Midbrain (tissue), 1 donor: ENCODE results near the gene MAPK10.
"Not testable (repeated sequence)": the region's sequence is repeated elsewhere in the genome, so short reads cannot be mapped to it uniquely, and the experiment has no call there.

ENCODE experiments used
- DNase-seq: peaks from one replicate; lab custom pipeline; 2025; lab: John Stamatoyannopoulos, UW

The MAPK10 gene

GRCh38 chr4:86106475-86106874 lies 253.4 kb downstream of the MAPK10 start:
- DNase-seq: no peak

DNA sequence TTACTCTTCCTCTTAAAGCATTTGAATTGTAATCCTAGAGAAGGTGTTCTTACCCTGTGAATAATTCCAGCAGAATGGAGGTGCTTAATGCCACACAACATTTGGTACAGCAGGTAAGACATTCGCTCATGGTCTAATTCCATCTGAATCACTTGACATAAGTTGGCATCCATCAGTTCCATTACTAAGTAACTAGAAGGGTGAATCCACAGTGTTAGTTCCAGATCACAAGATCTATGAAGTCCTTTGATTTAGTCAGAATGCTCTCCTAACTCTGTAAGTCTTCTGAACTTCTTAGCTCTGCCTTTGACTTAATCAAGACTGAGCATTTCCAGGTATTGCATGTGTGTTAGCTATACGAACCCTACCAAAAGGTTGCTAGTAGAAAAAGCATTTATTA lies 258.0 kb downstream of the MAPK10 start:
- no peak for DNase-seq

GRCh38 chr4:86101410-86101809 lies 258.4 kb downstream of the MAPK10 start:
- DNase-seq: no peak

- no peak for DNase-seq
Observed at GRCh38 chr4:86100539-86101215, 259.2 kb downstream of the MAPK10 start.

DNA sequence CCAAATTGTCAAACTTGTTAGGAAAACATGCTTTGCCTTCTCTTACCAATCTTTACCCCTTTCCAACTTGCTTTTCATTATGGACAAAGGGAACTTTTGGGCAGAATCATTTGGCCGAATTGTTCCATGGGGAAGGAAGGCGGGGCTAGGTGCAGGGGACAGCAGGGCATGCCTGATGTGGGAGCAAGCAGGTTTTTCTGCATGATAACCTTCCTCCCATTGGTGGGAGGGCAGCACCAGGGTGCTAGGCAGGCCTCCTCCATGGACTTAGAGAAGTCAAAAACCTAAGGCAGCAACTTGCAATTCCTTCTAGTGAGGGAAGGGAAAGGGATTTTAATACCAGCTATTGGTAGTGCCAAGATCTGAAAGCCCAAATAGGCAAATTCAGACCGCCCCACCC lies 260.5 kb downstream of the MAPK10 start:
- DNase-seq: no peak

GRCh38 chr4:86098691-86099090 lies 261.2 kb downstream of the MAPK10 start:
- no peak for DNase-seq

DNA sequence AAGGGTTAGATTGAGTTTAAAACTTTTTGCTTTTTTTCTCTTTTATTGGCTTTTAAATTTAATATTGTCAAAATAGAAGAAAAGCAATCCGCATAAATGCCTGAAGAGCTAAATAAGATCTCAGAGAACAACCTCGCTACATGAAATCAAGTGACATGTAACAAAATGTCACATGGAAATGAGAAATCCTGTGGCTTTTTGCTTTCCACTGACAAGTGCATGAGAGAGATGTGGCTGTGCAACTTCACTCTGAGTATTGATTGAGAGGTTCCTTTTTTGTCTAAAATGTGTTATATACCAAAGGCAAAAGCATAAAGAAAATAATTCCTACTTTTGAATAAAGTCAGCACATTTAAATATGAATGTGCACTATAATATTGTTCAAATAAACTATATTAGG lies 263.5 kb downstream of the MAPK10 start:
- no peak for DNase-seq

GRCh38 chr4:86092684-86093083 lies 267.2 kb downstream of the MAPK10 start:
- no peak for DNase-seq

DNA sequence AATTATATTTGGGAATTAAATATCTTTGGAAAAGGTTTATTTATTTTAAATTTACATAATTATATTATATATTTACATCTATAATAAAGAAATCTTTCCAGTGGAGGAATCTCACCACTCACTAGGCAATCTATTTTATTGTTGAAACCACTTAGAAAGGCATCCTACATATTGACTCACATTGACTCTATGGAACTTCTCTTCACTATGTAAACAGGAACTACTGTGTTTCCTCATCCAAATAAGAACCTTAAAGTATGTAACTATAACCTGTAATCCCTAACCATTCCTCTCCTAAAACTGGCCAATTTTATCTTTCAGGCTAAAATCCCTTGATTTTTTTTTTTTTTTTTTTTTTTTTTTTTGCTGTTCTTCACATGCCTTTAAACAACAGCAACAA lies 268.7 kb downstream of the MAPK10 start:
- DNase-seq: no peak

- no peak for DNase-seq
Observed at GRCh38 chr4:86089781-86090323, 270.0 kb downstream of the MAPK10 start.

- no peak for DNase-seq
Observed at GRCh38 chr4:86089053-86089452, 270.8 kb downstream of the MAPK10 start.

DNA sequence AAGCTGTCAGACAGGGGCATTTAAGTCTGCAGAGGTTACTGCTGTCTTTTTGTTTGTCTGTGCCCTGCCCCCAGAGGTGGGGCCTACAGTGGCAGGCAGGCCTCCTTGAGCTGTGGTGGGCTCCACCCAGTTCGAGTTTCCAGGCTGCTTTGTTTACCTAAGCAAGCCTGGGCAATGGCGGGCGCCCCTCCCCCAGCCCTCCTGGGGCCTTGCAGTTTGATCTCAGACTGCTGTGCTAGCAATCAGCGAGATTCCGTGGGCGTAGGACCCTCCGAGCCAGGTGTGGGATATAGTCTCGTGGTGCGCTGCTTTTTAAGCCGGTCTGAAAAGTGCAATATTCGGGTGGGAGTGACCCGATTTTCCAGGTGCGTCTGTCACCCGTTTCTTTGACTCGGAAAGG lies 284.1 kb downstream of the MAPK10 start:
- not testable (repeated sequence) for DNase-seq

DNA sequence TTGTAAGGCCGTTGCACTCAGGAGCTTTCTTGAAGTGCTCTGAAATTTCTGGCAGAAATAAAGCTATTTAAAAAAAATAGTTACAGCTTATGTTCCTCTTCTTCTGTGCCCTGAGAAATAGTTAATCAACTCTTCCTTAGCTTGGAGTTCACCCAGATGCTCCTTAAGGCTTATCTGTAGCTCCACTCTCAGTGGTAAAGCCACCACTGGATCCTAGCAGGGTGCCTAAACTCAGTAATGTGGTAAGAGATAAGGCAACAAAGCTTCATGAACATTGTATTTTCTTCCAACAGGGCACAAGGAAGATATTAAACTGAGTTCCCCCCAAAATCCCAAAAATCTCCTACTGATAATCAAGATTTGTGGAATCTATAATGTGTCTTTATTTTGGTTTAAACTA lies 299.5 kb downstream of the MAPK10 start:
- DNase-seq: no peak

DNA sequence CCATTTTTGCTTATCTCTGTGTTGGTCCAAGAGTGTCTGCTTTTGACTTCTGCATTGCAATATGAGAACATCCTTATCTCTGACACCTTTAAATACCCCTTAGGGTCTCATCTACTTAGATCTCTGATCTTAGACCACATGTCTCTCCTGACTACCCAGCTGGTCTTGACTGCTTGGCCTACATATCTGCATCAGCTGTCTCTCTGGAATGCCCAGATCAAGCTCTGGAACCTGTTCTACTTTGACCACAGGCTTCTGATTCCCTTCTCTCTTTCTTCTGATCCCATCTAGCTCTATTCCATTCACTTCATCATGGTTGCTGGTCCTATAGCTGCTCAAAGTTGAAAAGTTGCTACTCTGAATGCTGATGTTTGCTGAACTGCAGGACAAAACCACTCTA lies 301.2 kb downstream of the MAPK10 start:
- no peak for DNase-seq

DNA sequence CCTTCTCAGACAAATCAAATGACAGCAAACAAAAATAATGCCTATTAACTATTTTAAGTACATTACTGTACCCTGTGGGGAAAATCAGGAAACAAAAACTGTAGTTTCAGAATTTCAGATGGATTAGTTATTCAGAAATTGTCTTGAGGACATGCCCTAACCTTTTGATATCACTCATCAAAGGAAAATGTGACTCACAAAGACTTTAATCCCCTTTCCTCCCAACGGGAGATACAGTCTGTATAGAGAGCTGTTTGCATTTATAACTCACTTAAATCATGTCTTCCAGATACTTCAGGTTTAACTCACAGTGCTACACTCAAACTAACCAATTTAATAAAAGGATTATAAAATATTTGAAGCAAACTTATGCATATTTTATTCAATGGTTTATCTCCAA lies 304.0 kb downstream of the MAPK10 start:
- DNase-seq: no peak

GRCh38 chr4:86054286-86055032 lies 305.4 kb downstream of the MAPK10 start:
- no peak for DNase-seq

DNA sequence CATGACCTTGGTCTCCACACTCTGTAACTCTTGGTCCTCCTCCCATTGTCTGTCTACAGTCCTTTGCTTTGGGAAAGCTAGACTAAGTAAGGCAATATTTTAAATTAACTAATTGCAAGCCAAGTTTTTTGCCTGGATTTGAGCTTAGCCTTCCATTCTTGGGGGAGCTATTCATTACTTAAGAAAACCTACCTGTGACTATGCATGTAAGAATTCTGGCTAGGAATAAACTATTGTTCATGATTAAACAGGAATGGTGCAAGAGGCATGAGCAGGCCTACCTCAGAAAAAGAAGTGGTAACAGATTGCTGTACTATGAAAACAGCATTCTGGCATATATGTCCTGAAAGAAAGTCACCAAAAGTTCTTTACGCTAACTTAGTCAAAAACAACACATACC lies 309.4 kb downstream of the MAPK10 start:
- no peak for DNase-seq

- no peak for DNase-seq
Observed at GRCh38 chr4:86048426-86048825, 311.4 kb downstream of the MAPK10 start.

GRCh38 chr4:86044593-86044985 lies 315.3 kb downstream of the MAPK10 start:
- DNase-seq: no peak

DNA sequence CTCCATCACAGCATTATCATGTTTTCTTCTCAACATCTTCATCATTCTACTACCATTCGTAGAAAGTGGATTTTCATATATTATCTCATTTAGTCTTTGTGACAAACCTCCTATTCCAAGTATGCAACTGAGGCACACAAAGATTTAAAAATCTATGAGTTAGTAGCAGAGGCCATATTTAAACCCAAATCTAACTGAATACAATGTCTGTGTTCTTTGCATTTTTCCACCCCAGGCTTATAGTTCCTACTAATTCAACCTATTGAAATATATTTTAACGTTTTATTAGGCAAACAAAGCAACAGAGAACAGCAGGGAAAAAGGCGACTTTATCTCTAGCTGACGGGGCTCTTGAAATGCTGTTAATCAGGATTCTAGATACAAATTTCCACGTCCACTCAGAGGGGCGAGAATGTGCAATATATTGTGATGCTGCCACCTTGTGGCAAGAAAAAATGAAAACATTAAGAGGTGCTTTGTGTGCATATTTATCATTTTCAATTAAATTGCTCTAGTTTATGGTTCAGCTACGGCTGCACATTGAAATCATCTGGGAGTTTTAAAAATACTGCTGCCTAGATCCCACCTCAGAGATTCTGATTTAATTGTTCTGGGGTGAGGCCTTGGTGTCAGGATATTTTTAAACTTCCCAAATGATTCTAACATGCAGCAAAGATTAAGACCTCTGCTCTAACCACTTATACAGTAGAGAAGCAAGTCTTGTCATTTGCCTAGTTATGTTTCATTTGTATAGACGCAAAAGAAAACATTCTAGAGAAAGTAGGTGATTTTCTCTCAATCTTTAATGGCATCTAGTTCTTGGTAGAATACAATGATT lies 315.9 kb downstream of the MAPK10 start:
- DNase-seq: peak; percentile 71

- DNase-seq: no peak
Observed at GRCh38 chr4:86038037-86038436, 321.8 kb downstream of the MAPK10 start.

DNA sequence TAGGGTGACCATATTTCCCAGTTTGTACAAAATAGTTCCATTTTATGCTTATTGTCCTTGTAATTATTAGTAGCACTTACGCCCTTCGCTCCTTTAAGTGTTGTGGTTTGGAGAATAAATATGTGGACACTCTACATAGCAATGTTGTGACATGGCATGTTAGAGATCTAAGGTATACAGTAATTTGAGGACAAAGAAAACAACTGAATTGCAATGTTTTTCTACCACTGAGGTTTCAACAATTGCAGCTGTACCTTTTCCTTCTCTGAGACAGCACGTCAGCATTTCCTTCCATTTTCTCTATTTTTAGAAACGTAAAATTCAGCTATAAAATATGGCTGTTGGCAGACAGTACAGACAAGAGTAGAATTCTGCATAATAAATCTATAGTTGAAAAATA lies 323.1 kb downstream of the MAPK10 start:
- no peak for DNase-seq

DNA sequence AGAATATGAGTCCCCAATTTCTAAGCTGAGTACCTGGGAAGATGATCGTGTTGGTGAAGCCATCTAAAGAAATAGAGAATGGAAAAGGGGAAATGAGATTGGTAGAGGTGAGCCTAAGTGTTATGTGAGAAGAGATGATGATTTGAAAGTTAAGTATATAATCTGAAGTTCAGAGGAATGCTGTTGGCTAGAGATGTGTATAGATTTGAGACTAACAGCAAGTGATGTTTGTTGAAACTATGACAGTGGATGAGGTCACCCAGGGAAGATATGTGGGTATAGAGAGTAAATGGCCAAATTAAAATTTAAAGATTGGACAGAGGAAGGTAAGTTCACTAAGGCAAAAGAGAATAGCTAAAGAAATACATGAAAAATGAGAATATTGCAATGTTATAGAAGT lies 324.2 kb downstream of the MAPK10 start:
- no peak for DNase-seq
